Central memory CD4-positive, alpha-beta T cell (primary cell): ENCODE data around the gene EXOC3L1.
A peak's percentile ranks its signal among the peaks of the same experiment; 100 is the strongest.

Experiments used
- DNase-seq: peaks from one replicate; pipeline ENCODE4 v3.0.0; 2022

Gene EXOC3L1

DNA sequence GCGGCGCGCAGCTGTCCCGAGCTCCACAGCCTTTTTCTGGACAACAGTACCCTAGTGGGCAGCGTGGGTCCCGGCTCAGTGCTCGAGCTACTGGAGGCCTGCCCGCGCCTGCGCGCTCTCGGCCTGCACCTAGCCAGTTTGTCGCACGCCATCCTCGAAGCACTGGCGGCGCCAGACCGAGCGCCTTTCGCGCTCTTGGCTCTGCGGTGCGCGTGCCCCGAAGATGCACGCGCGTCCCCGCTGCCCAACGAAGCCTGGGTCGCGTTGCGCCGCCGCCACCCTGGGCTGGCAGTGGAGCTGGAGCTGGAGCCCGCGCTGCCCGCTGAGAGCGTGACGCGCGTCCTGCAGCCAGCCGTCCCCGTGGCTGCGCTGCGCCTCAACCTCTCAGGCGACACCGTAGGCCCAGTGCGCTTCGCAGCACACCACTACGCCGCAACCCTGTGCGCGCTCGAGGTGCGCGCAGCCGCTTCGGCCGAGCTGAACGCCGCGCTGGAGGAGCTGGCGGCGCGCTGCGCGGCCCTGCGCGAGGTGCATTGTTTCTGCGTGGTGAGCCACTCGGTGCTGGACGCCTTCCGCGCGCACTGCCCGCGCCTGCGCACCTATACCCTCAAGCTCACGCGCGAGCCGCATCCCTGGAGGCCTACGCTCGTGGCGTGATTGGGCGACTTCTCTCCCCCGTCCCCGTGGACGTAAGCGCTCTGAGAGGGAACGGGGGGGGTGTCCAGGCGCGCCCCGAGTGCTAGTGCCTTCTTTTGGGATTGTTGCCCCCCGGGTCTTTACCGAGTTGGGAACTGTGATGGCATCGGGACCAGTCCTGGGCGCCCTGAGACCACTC is 26.6 kb downstream of the EXOC3L1 start:
- DNase-seq, result peak; percentile 48

DNA sequence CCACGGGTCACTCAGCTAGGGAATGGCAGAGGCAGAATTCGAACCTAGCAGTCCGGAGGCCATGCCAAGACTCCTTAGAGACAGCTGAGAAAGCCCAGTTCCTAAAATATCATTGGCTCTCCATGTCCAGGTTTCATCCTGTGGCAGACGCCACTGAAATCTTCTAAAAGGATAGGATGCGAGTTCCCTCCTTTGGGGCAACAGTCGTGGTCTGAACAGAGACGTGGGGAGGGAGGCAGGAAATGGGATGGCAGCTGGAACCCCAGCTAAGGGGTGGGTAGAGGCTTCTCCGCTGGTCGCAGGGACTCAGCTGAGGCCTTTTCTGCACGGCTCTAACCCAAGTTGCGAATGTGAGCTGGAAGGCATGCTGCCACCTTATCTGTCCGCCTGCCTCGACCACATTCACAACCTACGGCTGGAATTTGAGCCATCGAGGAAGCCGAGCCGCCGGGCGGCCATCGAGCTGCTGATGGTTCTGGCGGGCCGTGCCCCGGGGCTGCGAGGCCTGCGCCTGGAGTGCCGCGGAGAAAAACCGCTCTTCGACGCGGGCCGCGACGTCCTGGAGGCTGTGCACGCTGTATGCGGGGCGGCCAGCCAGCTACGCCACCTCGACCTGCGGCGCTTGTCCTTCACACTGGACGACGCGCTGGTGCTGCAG is 27.3 kb downstream of the EXOC3L1 start:
- DNase-seq, result no peak

DNA sequence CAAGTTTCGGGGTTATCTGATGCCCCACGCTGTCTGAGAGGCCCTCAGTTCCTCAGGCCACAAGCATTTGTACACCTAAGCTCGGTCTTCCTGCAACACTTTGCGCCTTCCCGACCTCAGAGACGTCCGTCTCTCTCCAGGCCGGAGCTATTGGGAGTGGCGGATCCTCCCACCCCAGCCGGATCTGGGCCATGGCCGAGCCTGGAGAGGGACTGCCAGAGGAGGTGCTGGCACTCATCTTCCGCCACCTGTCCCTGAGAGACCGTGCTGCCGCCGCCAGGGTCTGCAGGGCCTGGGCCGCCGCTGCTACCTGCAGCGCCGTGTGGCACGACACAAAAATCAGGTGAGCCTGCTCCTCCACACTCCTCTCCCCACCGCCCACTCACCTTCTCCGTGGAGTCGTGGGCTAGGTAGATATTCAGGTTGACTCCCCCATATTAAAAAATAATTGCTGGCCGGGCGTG is 28.3 kb downstream of the EXOC3L1 start:
- DNase-seq, result no peak

DNA sequence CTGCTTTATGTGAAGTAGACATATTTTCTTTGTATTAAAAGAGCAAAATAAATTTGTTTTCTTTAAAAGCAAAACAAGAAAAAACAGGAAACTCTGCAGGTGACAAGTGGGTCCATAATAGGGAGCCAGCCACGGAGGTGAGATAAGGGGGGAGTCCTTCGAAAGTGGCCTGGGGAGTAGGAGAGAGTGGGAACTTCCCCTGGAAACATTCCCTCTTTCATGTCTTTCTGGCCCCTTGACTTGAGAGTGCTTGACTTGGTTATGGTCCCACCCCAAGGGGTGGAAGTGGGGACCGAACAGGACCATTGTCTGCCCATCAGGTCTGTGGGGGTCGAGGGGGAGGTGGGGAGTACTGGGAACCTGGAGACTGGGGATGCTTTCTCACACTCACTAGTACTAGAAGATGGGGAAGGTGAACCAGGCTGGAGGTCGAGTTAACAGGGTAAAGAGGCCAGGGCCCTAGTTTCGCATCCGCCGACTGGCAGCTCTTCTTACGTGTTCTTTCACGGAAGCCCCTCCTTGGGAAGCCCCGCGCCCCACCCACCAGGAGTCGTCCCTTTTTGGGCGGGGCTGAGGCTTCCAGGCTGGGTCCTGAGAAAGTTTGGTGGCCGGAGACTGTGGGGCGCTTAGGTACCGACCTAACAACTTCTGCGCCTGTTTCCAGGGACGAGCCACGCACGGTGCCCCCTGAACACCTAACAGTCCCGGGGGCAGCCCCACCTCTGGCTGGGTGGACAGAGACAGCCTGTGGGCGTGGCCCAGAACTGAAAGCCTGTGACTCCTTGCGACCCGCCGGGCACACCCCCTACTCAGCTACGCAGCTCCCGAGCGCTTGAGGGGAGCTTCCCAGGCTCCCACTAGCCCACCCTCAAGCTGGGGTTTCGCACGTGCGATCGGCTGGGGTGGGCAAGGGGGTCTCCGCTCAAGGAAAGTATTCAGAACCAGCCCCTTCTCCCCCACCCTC is 31.0 kb downstream of the EXOC3L1 start:
- peak; percentile 88 for DNase-seq

DNA sequence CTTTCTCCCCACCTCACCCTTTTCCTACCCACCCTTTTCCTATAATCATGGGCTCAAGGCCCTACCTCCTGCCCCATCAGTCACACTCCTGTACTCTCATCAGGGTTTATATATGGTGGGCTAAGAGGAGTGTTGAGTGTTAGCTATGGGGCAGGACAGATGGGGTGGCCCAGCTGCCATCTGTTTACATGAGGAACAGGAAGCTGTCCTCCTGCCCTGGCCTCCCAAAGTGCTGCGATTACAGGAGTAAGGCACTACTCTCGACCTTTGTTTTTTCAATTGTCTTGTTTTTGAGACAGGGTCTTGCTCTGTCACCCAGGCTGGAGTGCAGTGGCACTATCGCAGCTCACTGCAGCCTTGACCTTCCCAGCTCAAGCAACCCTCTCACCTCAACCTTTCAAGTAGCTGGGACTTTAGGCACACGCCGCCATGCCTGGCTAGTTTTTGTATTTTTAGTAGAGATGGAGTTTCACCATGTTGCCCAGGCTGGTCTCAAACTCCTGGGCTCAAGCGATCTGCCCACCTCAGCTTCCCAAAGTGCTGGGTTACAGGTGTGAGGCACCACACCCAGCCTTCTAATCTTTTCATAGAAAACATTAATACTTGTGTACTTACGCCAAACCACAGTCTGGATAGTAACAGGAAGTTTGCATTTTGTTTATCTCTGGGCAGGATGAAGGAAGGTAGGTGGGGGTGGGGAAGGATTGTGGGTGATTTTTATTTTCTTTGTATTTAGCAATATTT is 31.9 kb downstream of the EXOC3L1 start:
- peak; percentile 65 for DNase-seq

DNA sequence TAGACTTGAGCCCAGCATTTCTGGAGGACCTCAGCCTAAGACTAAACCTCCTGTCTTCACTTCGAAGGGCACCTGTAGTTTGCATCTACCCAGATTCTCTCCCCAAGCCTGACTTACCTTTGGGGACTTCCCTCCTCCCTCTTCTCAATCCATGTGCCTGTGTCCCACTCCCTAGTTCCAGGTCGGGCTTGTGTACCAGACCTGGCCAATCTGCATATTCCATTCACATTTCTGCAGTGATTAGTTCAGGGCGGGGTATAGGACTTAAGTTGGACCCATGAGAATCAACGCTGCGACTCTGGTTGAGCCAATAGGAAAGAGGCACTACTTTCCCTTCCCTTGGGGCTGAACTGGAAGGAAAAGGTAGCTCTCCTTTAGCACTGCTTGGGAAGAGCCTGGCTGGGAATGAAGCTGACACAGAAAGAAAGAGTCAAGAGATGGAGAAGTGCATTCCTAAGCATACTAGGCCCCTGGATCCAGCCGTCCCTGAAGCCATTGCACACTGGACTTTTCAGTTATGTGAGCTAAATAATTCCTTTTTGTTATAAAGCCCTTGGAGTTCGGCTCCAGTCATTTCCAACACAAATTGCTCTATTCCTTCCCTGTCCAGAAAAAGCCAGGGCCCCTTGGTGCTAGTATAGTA is 32.7 kb downstream of the EXOC3L1 start:
- no peak for DNase-seq

DNA sequence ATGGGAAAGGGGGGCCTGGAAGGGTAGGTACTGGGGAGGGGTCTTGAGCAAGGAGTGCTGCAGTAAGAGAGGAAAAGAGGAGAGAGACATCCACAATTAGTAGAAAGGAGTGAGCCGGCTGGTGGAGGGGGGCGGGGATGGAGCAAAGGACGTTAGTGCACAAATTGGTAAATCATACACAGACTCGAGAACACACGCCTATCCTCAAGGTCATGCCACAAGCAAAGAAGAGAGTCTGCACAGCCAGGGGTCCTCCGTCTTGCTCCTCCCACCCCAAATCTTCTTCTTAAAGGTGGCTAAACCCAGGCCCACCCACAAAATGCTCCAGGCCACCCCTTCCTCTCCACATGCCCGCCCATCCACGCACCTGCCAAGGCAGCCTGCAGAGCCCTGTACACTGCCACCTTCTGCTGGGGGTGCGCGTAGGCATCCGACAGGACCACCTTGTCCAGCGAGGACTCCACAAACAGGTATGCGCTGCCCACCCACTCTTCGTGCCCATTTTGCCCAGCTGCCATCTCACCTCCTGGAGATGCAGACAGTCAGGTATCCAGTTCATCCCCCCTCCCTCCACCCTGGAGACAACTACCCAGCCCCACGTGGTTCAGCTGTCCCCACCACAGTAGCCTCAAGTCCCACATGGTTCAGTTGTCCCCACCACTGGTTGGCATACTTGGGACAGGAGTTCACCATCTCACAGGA is 33.6 kb downstream of the EXOC3L1 start:
- no peak for DNase-seq

DNA sequence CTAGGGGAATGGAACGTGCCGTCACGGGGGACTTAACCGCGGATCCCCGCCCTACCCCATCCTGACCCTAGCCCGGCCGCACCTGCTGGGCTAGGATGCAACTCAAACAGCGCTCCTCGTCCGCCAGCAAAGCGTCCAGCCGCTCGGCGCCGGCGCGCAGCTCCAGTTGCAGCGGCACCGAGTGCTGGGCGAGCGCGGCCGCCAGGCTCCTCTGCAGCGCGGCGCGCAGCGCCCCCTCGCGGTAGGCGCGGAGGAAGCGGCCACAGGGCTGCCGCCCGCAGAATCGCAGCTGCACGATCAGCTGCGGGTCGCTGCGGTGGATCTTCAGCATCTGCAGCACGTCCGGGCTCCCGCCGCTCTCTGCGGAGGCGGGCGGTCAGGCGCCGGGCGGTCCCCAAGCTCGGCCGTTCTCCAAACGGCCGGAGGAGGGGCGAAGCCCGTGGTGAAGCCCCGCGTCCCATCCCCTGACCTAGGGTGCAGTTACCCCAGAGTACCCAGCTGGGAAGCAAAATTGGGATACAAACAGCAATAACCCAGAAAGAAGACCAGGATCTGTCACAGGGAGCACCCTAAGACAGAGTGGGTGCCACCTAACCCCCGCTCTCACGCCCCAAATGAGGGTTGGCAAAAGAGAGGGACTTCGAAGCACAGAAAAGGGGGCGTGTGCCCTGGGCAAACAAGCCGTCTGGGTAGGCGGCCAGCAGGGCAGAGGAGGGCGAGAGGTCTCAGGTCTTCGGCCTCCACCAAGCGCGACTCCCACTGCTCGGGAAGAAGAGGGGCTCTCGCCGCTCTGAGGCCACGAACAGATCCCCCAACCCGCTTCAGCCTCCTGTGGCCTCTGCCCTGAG is 34.4 kb downstream of the EXOC3L1 start:
- peak; percentile 76 for DNase-seq

DNA sequence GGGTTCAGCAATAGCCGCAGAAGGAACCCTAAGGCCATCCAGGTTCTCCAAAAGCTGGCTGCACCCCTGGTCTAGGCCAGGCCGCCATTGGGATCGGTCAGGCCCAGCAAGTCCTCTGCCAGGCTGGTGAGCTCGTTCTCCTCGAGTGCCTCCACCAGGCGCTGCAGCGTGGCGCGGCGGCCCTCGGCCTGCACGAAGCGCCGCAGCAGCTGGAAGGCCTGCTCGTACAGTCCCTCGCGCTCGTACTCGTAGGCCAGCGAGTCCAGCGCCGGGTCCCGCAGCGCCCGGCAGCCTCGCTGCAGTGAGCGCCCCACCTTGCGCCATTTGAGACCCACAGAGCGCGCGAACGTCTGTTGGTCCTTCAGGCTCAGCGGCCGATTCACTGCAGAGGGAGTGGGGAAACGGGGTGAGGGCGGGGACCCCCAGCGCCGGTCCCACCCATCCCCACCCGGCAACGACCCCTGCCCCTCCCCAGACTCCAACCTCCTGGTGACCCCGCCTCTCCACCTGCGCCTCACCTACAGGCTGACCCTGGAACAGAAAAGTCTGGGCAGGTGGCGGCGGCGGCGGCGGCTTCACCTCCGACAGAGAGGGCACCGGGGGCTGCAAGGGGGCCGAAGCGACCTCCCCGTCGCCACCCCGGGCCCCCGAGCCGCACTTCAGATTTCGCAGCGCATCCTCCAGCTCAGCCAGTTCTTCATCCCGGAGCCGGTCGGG is 35.2 kb downstream of the EXOC3L1 start:
- no peak for DNase-seq

DNA sequence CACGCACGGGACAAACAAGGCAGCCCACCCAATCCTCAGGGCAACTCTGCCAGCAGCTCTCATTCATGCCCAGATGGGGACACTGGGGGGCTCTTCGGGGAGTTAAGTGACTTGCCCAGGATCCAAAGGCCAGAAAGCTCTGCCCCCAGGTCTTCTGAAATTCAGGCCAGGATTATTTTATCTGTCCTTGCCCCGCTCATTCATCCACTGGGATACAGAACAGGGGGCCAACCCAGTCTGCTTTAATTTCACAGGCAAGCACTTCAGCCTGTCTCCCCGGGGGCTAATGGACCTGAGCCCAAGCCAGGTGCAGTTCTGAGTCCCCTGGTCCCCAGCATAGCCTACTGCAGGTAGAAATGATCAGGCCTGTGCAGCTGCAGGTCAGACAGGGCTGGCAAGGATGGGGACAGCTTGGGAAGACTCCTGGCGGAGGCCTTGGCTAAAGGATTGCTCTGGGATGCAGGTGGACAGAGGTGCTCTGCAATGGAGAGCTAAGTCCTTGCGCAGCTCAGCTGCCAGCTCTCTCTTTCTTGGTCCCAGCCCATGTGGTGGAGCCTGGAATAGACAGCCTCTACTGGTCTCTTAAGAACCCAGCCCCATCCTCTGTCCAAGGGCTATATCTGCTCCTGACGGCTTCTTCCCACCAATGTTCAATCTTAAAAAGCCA is 38.4 kb downstream of the EXOC3L1 start:
- no peak for DNase-seq

DNA sequence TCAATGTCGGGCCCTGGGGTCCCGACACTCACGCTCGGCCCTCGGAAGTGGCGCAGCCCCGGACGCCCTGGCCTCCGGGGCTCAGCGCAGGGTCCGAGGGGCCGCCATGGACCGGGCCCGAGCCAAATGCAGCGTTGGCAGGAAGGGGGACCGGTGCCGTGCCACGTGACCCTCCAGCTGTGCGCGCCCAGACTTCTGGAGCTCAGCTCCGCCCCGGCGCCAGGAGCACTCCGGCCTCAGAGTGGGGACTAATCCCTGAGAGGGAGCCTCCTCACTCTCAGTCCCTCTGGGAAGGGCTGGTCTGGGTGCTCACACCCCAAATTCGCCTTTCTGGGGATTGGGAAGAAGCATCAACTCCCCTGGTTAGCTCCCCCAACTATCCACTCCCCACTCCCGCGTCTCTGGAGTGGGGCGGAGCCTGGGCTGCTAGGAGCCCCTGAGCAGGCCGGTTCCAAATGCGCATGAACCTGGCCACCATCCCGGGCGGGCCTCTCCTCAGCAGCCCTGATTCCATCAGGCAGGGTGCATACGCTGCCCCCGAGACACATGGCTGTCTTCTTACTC is 39.0 kb downstream of the EXOC3L1 start, which contains the start of gene B3GNT9:
Gene B3GNT9, minus strand, starts transcription at position 166 of the 564 bp plus-strand sequence. CDS start 513 bp downstream, outside the sequence.
- peak; percentile 34 for DNase-seq

DNA sequence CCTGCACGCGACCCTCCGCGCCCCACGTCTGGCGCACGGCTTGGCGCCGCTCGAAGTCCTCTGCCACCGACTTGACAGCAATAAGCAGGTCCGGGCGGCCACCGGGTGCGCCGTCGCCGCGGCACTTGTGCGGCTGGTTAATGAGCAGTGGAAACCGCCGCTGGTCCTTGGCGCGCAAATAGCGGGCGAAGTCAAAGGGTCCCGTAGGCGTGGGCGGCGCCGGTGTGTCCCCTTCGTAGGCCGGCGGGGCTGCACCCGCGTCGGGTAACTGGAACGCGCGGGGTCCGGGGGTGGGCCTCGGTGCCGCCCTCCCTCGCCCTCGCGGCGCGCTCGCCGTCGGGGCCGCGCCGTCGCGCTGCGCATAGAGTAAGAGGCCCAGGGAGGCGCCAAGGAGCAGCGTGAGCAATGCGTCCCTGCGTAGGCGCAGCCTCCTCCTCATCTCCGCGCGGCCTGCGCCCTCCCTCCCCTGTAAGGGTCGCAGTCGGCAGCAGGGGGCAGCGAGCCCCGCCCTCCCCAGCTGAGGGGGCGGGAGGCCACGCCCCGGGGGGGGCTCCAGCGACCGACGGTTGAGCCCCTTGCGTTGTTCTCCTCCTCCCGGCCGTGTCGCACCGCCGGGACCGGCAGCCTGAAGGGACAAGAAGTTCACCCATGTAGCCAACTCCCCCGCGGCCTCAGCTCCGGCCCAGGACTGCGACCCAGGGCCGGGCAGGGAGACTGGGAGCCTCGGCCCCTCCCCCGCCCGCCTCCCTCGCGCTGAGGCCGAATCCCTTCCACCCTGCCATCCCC is 39.7 kb downstream of the EXOC3L1 start:
- DNase-seq, result peak; percentile 30

DNA sequence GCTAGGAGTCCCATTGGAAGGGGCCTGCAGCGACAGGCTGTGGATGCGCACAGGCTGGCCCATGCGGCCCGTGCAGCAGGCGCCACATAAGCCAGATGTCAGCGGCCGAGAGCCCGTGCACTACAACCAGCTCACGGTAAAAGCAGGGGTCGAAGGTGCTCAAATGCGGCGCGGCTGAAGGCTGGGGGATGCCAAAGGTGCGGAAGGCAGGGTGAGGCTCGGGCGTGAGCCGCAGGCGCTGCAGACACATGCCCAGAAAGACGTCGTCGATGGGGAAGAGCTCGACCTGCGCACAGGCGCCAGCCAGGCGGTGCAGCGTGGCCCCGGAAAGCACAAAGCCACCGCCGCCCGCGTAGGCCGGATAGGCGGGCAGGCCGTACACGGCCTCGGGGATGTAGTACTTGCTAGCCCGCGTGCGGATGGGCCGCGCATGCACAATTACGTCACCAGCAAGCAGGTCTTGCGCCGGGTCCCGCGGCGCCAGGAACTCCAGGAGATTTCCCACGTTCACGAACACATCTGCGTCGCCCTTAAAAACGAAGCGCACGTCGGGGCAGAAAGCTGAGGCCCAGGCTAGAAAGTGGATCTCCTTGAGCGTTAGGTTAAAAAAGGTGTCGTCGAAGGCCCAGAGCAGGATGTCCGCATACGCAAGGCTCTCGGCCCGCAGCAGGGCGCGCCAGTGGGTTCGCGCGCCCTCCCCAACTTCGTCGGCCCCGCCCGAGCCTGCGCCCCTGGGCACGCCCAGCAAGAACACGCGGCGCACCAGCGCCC is 40.5 kb downstream of the EXOC3L1 start:
- no peak for DNase-seq

DNA sequence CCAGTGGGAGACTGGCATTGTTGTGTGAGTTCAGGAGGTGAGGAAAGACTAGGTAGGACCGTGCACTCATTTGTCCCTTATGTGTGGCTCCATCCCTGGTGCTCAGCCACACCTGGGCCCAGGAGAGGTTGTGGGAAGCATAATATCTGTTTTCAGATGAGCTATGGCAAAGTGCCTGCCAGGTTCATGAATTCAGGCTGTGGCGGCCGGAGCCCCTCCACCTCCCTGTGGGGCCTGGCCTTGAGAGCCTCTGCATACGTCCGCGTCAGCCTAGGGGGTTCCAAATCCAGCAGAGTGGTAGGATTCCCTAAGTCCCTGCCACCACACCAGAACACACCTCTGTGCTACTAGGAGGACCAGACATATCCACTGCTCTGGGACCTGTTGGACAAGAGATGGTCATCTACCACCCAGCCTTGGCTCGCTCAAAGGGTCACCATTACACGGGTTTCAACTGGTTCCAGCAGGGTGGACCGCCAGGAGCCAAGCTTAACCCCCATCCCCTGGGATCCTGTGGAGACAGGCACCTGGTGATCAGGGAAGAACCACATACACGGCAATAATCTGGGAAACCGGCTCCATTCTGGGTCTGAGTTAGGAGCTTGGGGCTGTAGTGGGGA is 41.2 kb downstream of the EXOC3L1 start:
- no peak for DNase-seq

DNA sequence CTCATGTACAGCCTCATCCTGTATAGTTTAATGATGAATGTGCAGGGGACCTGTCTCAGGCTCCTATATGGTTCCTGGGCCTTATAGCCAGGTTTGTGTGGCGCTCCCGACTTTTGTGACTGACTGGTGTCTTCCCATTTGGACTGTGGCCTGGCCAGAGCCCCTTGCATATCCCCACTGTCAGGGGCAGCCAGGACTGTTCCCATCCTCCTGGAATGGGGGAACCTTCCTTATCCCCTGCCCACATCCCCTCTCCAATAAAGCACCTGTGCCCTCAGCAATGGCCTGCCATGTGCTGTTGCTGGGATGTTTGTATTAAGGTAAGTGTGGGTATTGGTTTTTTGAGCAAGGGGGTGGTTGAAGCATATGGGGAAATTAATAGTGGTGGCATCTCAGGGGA is 41.7 kb downstream of the EXOC3L1 start:
- no peak for DNase-seq
